OCI-LY3 (cell line): Measurements from ENCODE around the gene SPARCL1.

Experiments used
- H2AFZ ChIP-seq: fragments of 200-600, 300-600 bp; shearing (Covaris generic); 2 replicates; pipeline ENCODE4 v1.6.0; 2014; ENCODE audit warnings: antibody characterized with exemption, low read depth, low read length
- H3K27ac ChIP-seq: fragments of 200-600, 300-600 bp; sonication (generic); 2 replicates; pipeline ENCODE4 v1.5.1; 2014; ENCODE audit warnings: mild to moderate bottlenecking, low read length, moderate library complexity, mixed read lengths
- H3K27me3 ChIP-seq: fragments of 200-600, 300-600 bp; sonication (generic); 2 replicates; pipeline ENCODE4 v1.6.1; 2014; ENCODE audit warnings: low read depth, low read length, mixed read lengths
- H3K36me3 ChIP-seq: fragments of 200-600, 300-600 bp; sonication (generic); replicated peaks from 2 replicates; pipeline ENCODE3; 2014; ENCODE audit warnings: low read depth, low read length, mixed read lengths
- H3K4me1 ChIP-seq: fragments of 300-600, 200-600 bp; sonication (generic); 2 replicates; pipeline ENCODE4 v1.6.1; 2014; ENCODE audit warnings: low read length, mixed read lengths
- H3K4me2 ChIP-seq: fragments of 200-600, 300-600 bp; sonication (generic); 2 replicates; pipeline ENCODE4 v1.6.1; 2014; ENCODE audit warnings: low read length, mixed read lengths
- H3K4me3 ChIP-seq: fragments of 300-600, 200-600 bp; sonication (generic); 2 replicates; pipeline ENCODE4 v1.5.1; 2014; ENCODE audit warnings: antibody characterized with exemption, mild to moderate bottlenecking, low read length, moderate library complexity
- H3K79me2 ChIP-seq: fragments of 300-600, 200-600 bp; shearing (Covaris generic); 2 replicates; pipeline ENCODE4 v1.6.1; 2014; ENCODE audit warnings: mild to moderate bottlenecking, low read length, mixed read lengths
- H3K9ac ChIP-seq: fragments of 300-600, 200-600 bp; shearing (Covaris generic); 2 replicates; pipeline ENCODE4 v1.6.0; 2014; ENCODE audit warnings: mild to moderate bottlenecking, low read length, moderate library complexity
- H3K9me3 ChIP-seq: fragments of 200-600, 300-600 bp; shearing (Covaris generic); 2 replicates; pipeline ENCODE4 v1.6.1; 2014; ENCODE audit warnings: low read length, mixed read lengths; ENCODE audit not compliant: insufficient read depth
- H4K20me1 ChIP-seq: fragments of 200-600, 300-600 bp; sonication (generic); 2 replicates; pipeline ENCODE4 v1.6.1; 2016; ENCODE audit warnings: low read length, mixed read lengths; ENCODE audit not compliant: insufficient read depth
- CTCF ChIP-seq: fragments of 200-600, 300-600 bp; sonication (generic); IDR thresholded peaks from 2 replicates; pipeline ENCODE4 v1.5.1; 2014; ENCODE audit warnings: antibody characterized with exemption, low read length, low read depth
- EZH2phosphoT487 ChIP-seq: fragments of 200-600 bp; shearing (Covaris generic); IDR thresholded peaks from 2 replicates; pipeline ENCODE4 v1.6.1; 2018; ENCODE audit warnings: antibody characterized with exemption, mixed run types, low read depth

Gene SPARCL1

GRCh38 chr4:87540146-87541058, 11.2 kb upstream of the SPARCL1 start:
- Histone ChIP-seq H3K27ac (no peak overlapping the region), H3K36me3 (no peaks in the 10 kb centered on the region), H3K4me2 (no peak overlapping the region), H3K27me3 (no peaks in the 10 kb centered on the region), H3K4me3 (no peak overlapping the region), H3K9me3 (no peaks in the 10 kb centered on the region), H2AFZ (no peak overlapping the region), H3K9ac (no peak overlapping the region), H3K4me1 (no peaks in the 10 kb centered on the region), H4K20me1 (no peaks in the 10 kb centered on the region), H3K79me2 (no peaks in the 10 kb centered on the region)
- TF ChIP-seq EZH2phosphoT487 (no peak), CTCF (no peak)

DNA sequence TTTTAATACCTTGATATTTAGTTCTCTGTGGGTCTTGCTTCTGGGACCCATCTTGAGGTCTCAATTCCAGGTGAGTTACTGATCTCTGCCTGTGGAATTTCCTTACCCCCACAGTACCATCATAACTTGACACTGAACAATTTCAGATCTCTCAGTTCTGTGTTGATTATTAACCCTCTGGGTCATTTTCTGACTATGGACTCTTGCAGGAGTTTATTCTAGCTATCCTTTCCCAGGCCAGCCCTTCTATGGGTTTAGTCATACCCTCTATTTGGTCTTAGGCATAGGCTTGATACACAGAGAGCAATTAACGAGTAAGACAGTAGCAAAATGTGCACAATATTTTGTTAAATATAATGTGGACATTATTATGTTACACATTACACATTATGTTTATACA, 3.7 kb upstream of the SPARCL1 start:
- H3K4me3 ChIP-seq: no peak overlapping the region
- H3K9ac ChIP-seq: no peak overlapping the region
- no peaks in the 10 kb centered on the region for H3K27me3 ChIP-seq
- H3K9me3 ChIP-seq: no peaks in the 10 kb centered on the region
- H4K20me1 ChIP-seq: no peaks in the 10 kb centered on the region
- H3K79me2 ChIP-seq: no peaks in the 10 kb centered on the region
- H3K4me1 ChIP-seq: peaks cover 5% of the 10 kb centered on the region; the same call in 1 of the 2 replicates
- no peak overlapping the region for H2AFZ ChIP-seq
- no peak overlapping the region for H3K27ac ChIP-seq
- no peak for TF ChIP-seq EZH2phosphoT487
- no peak for TF ChIP-seq CTCF
- no peaks in the 10 kb centered on the region for H3K36me3 ChIP-seq
- no peak overlapping the region for H3K4me2 ChIP-seq

GRCh38 chr4:87532109-87532508, 2.9 kb upstream of the SPARCL1 start:
- Histone ChIP-seq H3K4me3 (no peak overlapping the region), H3K9ac (no peak overlapping the region), H2AFZ (no peak overlapping the region), H3K79me2 (no peaks in the 10 kb centered on the region), H3K36me3 (no peaks in the 10 kb centered on the region), H4K20me1 (no peaks in the 10 kb centered on the region), H3K27ac (no peak overlapping the region), H3K9me3 (no peaks in the 10 kb centered on the region), H3K27me3 (no peaks in the 10 kb centered on the region), H3K4me2 (no peak overlapping the region), H3K4me1 (peaks cover 5% of the 10 kb centered on the region; the same call in 1 of the 2 replicates)
- no peak for TF ChIP-seq EZH2phosphoT487
- TF ChIP-seq CTCF: no peak

DNA sequence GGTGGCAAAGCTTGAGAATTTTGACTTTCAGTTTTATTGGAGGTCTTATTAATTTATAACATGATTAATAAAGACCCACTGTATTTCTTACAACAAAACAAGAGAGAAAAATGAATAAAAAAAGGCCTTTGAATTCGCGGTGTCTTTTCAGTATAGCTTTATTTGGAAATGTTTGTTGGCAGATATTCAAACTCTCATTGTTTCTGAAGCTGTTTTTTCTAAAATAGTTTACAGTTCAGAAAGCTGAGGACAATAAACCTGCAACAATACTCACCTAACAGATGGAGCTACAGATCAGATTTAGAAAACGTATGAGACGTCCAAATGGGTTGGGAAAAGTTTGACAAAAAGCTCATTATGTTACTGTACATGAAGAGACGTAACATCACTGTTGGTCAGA, 2.4 kb upstream of the SPARCL1 start:
- TF ChIP-seq EZH2phosphoT487 (no peak), CTCF (no peak)
- Histone ChIP-seq H3K9ac (no peak overlapping the region), H3K27me3 (no peaks in the 10 kb centered on the region), H3K36me3 (no peaks in the 10 kb centered on the region), H3K9me3 (no peaks in the 10 kb centered on the region), H3K4me2 (no peak overlapping the region), H3K27ac (no peak overlapping the region), H3K4me1 (peaks cover 5% of the 10 kb centered on the region; the same call in 1 of the 2 replicates), H4K20me1 (no peaks in the 10 kb centered on the region), H3K4me3 (no peak overlapping the region), H2AFZ (no peak overlapping the region), H3K79me2 (no peaks in the 10 kb centered on the region)
